H1 (cell line): ENCODE data around the gene SPTBN1. TPM values are rescaled to one million over a fixed set of nuclear protein-coding genes. Genes with fewer than 3 reads are reported as not detected.

Experiments
- CTCF ChIA-PET: fragments of 300-600 bp; sonication (Branson Sonifier 250); formaldehyde crosslinking; loops from one replicate; lab custom pipeline; 2021; ENCODE audit not compliant: partially characterized antibody; lab: Charles Lee
- POLR2A ChIA-PET: fragments of 300-600 bp; sonication (Branson Sonifier 250); formaldehyde crosslinking; loops from one replicate; lab custom pipeline; 2021; ENCODE audit warnings: inconsistent platforms; ENCODE audit not compliant: partially characterized antibody; lab: Charles Lee
- DNase-seq, 2 experiments: peaks; one replicate each; pipeline versions ENCODE4 v3.0.0 to v3.0.0-alpha.2; 2010 to 2022; ENCODE audit warnings: low spot score in 2 of 2, low read depth in 1 of 2, mixed read lengths in 1 of 2
- FAIRE-seq: peaks from 2 replicates; lab custom pipeline; 2011; peaks lifted over from hg19 to GRCh38; lab: Jason Lieb, UNC
- H2AFZ ChIP-seq: 2 replicates; pipeline ENCODE4 v1.8.1; 2012; ENCODE audit warnings: low read length, inconsistent platforms
- H2AK5ac ChIP-seq: 2 replicates; pipeline ENCODE4 v1.6.1; 2013; ENCODE audit warnings: low read depth, low read length
- H2BK120ac ChIP-seq: replicated peaks from 2 replicates; pipeline ENCODE3; 2013; ENCODE audit warnings: low read depth, low read length, inconsistent platforms
- H2BK12ac ChIP-seq: 2 replicates; pipeline ENCODE4 v1.6.1; 2013; ENCODE audit warnings: low read depth, low read length
- H2BK15ac ChIP-seq: 2 replicates; pipeline ENCODE4 v1.6.1; 2013; ENCODE audit warnings: low read length
- H2BK20ac ChIP-seq: 2 replicates; pipeline ENCODE4 v1.6.1; 2013; ENCODE audit warnings: low read length
- H2BK5ac ChIP-seq: 2 replicates; pipeline ENCODE4 v1.6.1; 2013; ENCODE audit warnings: low read depth, low read length
- H3K14ac ChIP-seq: 2 replicates; pipeline ENCODE4 v1.6.1; 2013; ENCODE audit warnings: inconsistent platforms; ENCODE audit not compliant: insufficient read length
- H3K18ac ChIP-seq: 2 replicates; pipeline ENCODE4 v1.6.1; 2013; ENCODE audit warnings: low read length; ENCODE audit errors: extremely low read depth
- H3K23ac ChIP-seq: 2 replicates; pipeline ENCODE4 v1.6.1; 2013; ENCODE audit warnings: inconsistent platforms; ENCODE audit not compliant: insufficient read length
- H3K23me2 ChIP-seq: 2 replicates; pipeline ENCODE4 v1.6.1; 2013; ENCODE audit warnings: low read depth, low read length
- H3K27ac ChIP-seq: 2 replicates; pipeline ENCODE4 v1.6.1; 2011; ENCODE audit warnings: low read depth, low read length, inconsistent platforms
- H3K27me3 ChIP-seq, 4 experiments: replicated peaks in 1 of 4; 1 replicate in 1 of 4; 2 replicates in 3 of 4; pipeline versions ENCODE4 v1.6.1 to v1.8.1; 2011 to 2013; ENCODE audit warnings: low read length in 3 of 4, mild to moderate bottlenecking in 3 of 4, inconsistent platforms in 2 of 4, mixed read lengths in 2 of 4, moderate library complexity in 1 of 4; ENCODE audit not compliant: control insufficient read depth in 3 of 4, insufficient read depth in 3 of 4; ENCODE audit errors: extremely low read depth in 1 of 4
- H3K36me3 ChIP-seq, 4 experiments: 2 replicates each; pipeline versions ENCODE4 v1.6.1 to v1.8.1; 2011 to 2013; ENCODE audit warnings: mild to moderate bottlenecking in 4 of 4, low read length in 3 of 4, moderate library complexity in 2 of 4, control low read depth in 1 of 4, inconsistent platforms in 1 of 4; ENCODE audit not compliant: insufficient read depth in 4 of 4, control insufficient read depth in 2 of 4
- H3K4ac ChIP-seq: replicated peaks from 2 replicates; pipeline ENCODE3; 2013; ENCODE audit warnings: low read length, low read depth, mixed read lengths, inconsistent platforms; ENCODE audit not compliant: insufficient read length
- H3K4me1 ChIP-seq, 4 experiments: replicated peaks in 1 of 4; 1 replicate in 1 of 4; 2 replicates in 3 of 4; pipeline versions ENCODE4 v1.6.1 to v1.8.1; 2011 to 2013; ENCODE audit warnings: low read length in 3 of 4, inconsistent platforms in 2 of 4, mixed read lengths in 1 of 4; ENCODE audit not compliant: insufficient read depth in 4 of 4, control insufficient read depth in 3 of 4
- H3K4me2 ChIP-seq, 2 experiments: 2 replicates each; pipeline versions ENCODE4 v1.6.1 to v1.8.1; 2011 to 2013; ENCODE audit warnings: low read depth in 2 of 2, low read length in 2 of 2, control low read depth in 1 of 2, inconsistent platforms in 1 of 2, mild to moderate bottlenecking in 1 of 2; ENCODE audit not compliant: insufficient read depth in 1 of 2
- H3K4me3 ChIP-seq, 4 experiments: fragments of 200-600, 300-600 bp in 1 of 4; sonication (generic), shearing (Covaris generic), sonication (Bioruptor Twin) in 1 of 4; 2 replicates each; pipeline versions ENCODE4 v1.5.1 to v1.8.1; 2011 to 2016; ENCODE audit warnings: low read length in 4 of 4, low read depth in 3 of 4, control low read depth in 2 of 4, inconsistent platforms in 2 of 4, mild to moderate bottlenecking in 2 of 4, mixed read lengths in 1 of 4, moderate library complexity in 1 of 4; ENCODE audit not compliant: insufficient read depth in 2 of 4; ENCODE audit errors: extremely low read depth in 1 of 4
- H3K56ac ChIP-seq: replicated peaks from 2 replicates; pipeline ENCODE3; 2013; ENCODE audit warnings: low read depth, mild to moderate bottlenecking, mixed read lengths, low read length, inconsistent platforms; ENCODE audit not compliant: insufficient read length
- H3K79me1 ChIP-seq: 2 replicates; pipeline ENCODE4 v1.6.1; 2013; ENCODE audit warnings: low read depth, low read length, control low read depth
- H3K79me2 ChIP-seq, 2 experiments: 2 replicates each; pipeline versions ENCODE4 v1.6.1 to v1.8.1; 2012 to 2013; ENCODE audit warnings: low read length in 2 of 2, mild to moderate bottlenecking in 2 of 2, inconsistent platforms in 1 of 2; ENCODE audit not compliant: insufficient read depth in 2 of 2, control insufficient read depth in 1 of 2
- H3K9ac ChIP-seq, 4 experiments: replicated peaks in 1 of 4; 1 replicate in 1 of 4; 2 replicates in 3 of 4; pipeline versions ENCODE4 v1.6.1 to v1.8.1; 2011 to 2013; ENCODE audit warnings: low read depth in 3 of 4, low read length in 3 of 4, control low read depth in 2 of 4, mild to moderate bottlenecking in 2 of 4, moderate library complexity in 2 of 4, inconsistent platforms in 1 of 4; ENCODE audit errors: extremely low read depth in 1 of 4
- H3K9me3 ChIP-seq, 2 experiments: 2 replicates each; pipeline versions ENCODE4 v1.6.1 to v1.8.1; 2012 to 2013; ENCODE audit warnings: mild to moderate bottlenecking in 2 of 2, moderate library complexity in 2 of 2, control low read depth in 1 of 2, inconsistent platforms in 1 of 2, low read depth in 1 of 2, low read length in 1 of 2, mixed read lengths in 1 of 2; ENCODE audit not compliant: insufficient read depth in 2 of 2
- H4K20me1 ChIP-seq, 2 experiments: replicated peaks in 1 of 2; 2 replicates each; pipeline versions ENCODE3 to v1.8.1; 2011 to 2013; ENCODE audit warnings: inconsistent platforms in 2 of 2, low read length in 2 of 2, mild to moderate bottlenecking in 1 of 2; ENCODE audit not compliant: insufficient read depth in 2 of 2, control insufficient read depth in 1 of 2
- H4K5ac ChIP-seq: 2 replicates; pipeline ENCODE4 v1.6.1; 2013; ENCODE audit warnings: low read length, low read depth, mixed read lengths, inconsistent platforms; ENCODE audit not compliant: insufficient read length
- H4K8ac ChIP-seq: 2 replicates; pipeline ENCODE4 v1.8.0; 2013; ENCODE audit warnings: mild to moderate bottlenecking, moderate library complexity, low read length, inconsistent platforms; ENCODE audit not compliant: insufficient read depth; ENCODE audit errors: extremely low read depth
- H4K91ac ChIP-seq: replicated peaks from 2 replicates; pipeline ENCODE3; 2013; ENCODE audit warnings: low read length, mixed read lengths, inconsistent platforms; ENCODE audit not compliant: insufficient read length
- CREB1 ChIP-seq: IDR thresholded peaks from 2 replicates; pipeline ENCODE4 v1.6.1; 2012; ENCODE audit warnings: inconsistent platforms
- GABPA ChIP-seq: IDR thresholded peaks from 2 replicates; pipeline ENCODE4 v1.6.1; 2011; ENCODE audit warnings: mild to moderate bottlenecking, low read length, moderate library complexity, borderline replicate concordance; ENCODE audit not compliant: insufficient read depth
- KDM4A ChIP-seq: IDR thresholded peaks from one replicate; pipeline ENCODE4 v1.7.1; 2012; ENCODE audit warnings: low read depth, mild to moderate bottlenecking, moderate library complexity, low read length, inconsistent platforms; ENCODE audit not compliant: severe bottlenecking
- NRF1 ChIP-seq: IDR thresholded peaks from 2 replicates; pipeline ENCODE4 v1.6.1; 2011; ENCODE audit warnings: mild to moderate bottlenecking, low read depth, low read length, improper control_type of control experiment
- POU5F1 ChIP-seq: IDR thresholded peaks from 2 replicates; pipeline ENCODE4 v1.6.1; 2011; ENCODE audit warnings: low read depth, mild to moderate bottlenecking, low read length, moderate library complexity
- RBBP5 ChIP-seq: IDR thresholded peaks from 2 replicates; pipeline ENCODE4 v1.7.1; 2012; ENCODE audit warnings: low read depth, mild to moderate bottlenecking, inconsistent platforms, low read length, moderate library complexity, borderline replicate concordance
- SIRT6 ChIP-seq: IDR thresholded peaks from one replicate; pipeline ENCODE4 v1.7.1; 2012; ENCODE audit warnings: low read length, inconsistent platforms
- SUZ12 ChIP-seq: fragments of 200-600 bp; sonication (generic); IDR thresholded peaks from 2 replicates; pipeline ENCODE4 v1.6.1; 2012; ENCODE audit warnings: mild to moderate bottlenecking, inconsistent platforms, low read length, moderate library complexity, mixed read lengths
- TCF12 ChIP-seq: IDR thresholded peaks from 2 replicates; pipeline ENCODE4 v1.6.1; 2011; ENCODE audit warnings: low read depth, mild to moderate bottlenecking, low read length
- WGBS, 2 experiments: shearing (Covaris generic) in 1 of 2; methylation state at CpG; one replicate each; pipeline versions ENCODE4 v1.1.6 to v1.1.7; 2013 to 2015; ENCODE audit warnings: low lambda C conversion rate in 2 of 2, mixed read lengths in 2 of 2, inconsistent platforms in 1 of 2, low coverage in 1 of 2, missing lambda C conversion rate in 1 of 2; ENCODE audit not compliant: insufficient replicate concordance in 2 of 2, insufficient coverage in 1 of 2, insufficient read length in 1 of 2; ENCODE audit errors: extremely low coverage in 1 of 2, missing lambda C conversion rate in 1 of 2; 5-methylcytosine and 5-hydroxymethylcytosine counted together
- polyA plus RNA-seq, 7 experiments: library from polyadenylated mRNA; depleted of rRNA in 3 of 7; stranded (reverse) in 5 of 7; unstranded in 2 of 7; fragments of >200 nt in 5 of 7; fragments of 200-250 nt in 2 of 7; gene quantifications; 1 replicate in 5 of 7; 2 replicates in 1 of 7; 4 replicates in 1 of 7; pipeline versions ENCODE4 v1.2.1 to v1.2.3, GENCODE V29; 2011 to 2013; ENCODE audit warnings: missing spikeins in 2 of 7, mixed read lengths in 2 of 7
- total RNA-seq: library from RNA; stranded (reverse); fragmentation: NEBNext Ultra II Directional; extraction: Animal tissue kit (Norgen Biotek cat#: 25700); gene quantifications from 2 replicates; pipeline ENCODE4 v1.2.1, GENCODE V29; 2021
- TF ChIP-seq, protein P1 (sequence below): IDR thresholded peaks from 2 replicates; pipeline ENCODE4 v1.6.1; 2011; ENCODE audit warnings: low read depth, mild to moderate bottlenecking, low read length; ENCODE audit not compliant: insufficient read depth
- TF ChIP-seq, protein P2 (sequence below): IDR thresholded peaks from 2 replicates; pipeline ENCODE4 v1.6.1; 2012; ENCODE audit warnings: inconsistent platforms

Gene SPTBN1
- total and polyA plus RNA-seq, 2 of the 8 experiments (the other 6 are each of a cell fraction or from before 2014, with no cell fraction given) = 31.8 to 180 TPM

DNA sequence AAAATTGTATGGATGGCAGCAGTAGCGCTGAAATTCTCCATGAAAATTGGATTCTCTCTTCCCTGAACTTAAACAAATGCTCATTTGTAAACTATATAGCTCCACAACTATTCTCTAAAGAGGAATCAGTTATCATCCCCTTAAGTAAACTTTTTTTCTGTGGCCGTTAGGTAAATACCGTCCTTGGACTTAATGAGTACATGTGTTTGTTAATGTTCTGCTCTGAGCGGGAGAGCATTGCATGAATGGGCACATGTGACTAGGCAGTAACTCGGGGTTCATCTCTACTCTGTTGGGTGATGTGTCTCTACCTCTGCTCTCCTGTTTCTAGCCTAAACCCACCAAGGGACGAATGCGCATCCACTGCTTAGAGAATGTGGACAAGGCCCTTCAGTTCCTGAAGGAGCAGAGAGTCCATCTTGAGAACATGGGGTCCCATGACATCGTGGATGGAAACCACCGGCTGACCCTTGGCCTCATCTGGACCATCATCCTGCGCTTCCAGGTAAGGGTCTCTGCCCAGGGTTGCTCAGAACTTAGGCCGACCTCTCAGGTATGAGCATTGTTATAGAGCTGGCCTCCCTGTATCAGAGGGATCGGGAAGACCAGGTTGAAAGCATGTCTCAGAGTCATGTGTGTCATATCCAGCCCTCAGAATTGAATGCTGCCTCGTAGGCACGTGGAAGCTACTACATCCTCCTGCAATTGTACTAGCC, 155.9 kb downstream of the SPTBN1 start:
- peaks cover 4 to 10% of the 10 kb centered on the region in 2 experiments for H4K20me1 ChIP-seq
- no peak overlapping the region for H3K4ac ChIP-seq
- H3K4me3 ChIP-seq = no peak overlapping the region
- FAIRE-seq (no peak), DNase-seq (no peak)
- TF ChIP-seq, protein P1, sequence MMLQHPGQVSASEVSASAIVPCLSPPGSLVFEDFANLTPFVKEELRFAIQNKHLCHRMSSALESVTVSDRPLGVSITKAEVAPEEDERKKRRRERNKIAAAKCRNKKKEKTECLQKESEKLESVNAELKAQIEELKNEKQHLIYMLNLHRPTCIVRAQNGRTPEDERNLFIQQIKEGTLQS = no peak
- TF ChIP-seq, protein P2, sequence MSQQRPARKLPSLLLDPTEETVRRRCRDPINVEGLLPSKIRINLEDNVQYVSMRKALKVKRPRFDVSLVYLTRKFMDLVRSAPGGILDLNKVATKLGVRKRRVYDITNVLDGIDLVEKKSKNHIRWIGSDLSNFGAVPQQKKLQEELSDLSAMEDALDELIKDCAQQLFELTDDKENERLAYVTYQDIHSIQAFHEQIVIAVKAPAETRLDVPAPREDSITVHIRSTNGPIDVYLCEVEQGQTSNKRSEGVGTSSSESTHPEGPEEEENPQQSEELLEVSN = no peak
- TF ChIP-seq SUZ12 = no peak
- TF ChIP-seq GABPA = no peak
- no peak for TF ChIP-seq SIRT6
- TF ChIP-seq NRF1 = no peak
- TF ChIP-seq KDM4A = no peak
- no peak for TF ChIP-seq CREB1
- no peak for TF ChIP-seq RBBP5
- TF ChIP-seq POU5F1 = no peak
- no peak for TF ChIP-seq TCF12
- no peak overlapping the region for H2BK12ac ChIP-seq
- no peak overlapping the region for H2AFZ ChIP-seq
- H2BK5ac ChIP-seq = no peak overlapping the region
- no peaks in the 10 kb centered on the region for H3K27me3 ChIP-seq
- peaks cover 0 to 34% (median 10%) of the 10 kb centered on the region in 4 experiments; a peak in 7 of 8 replicates for H3K36me3 ChIP-seq
- H2AK5ac ChIP-seq = no peak overlapping the region
- no peak overlapping the region for H3K56ac ChIP-seq
- no peak overlapping the region for H2BK20ac ChIP-seq
- no peak overlapping the region for H3K9ac ChIP-seq
- H3K23me2 ChIP-seq = no peaks in the 10 kb centered on the region
- H2BK120ac ChIP-seq = no peak overlapping the region
- no peak overlapping the region for H4K8ac ChIP-seq
- H3K18ac ChIP-seq = no peak overlapping the region
- H3K4me1 ChIP-seq = peaks cover 0 to 6% (median 1%) of the 10 kb centered on the region in 4 experiments; a peak in 3 of 7 replicates
- H3K79me2 ChIP-seq = peaks cover 12 to 68% of the 10 kb centered on the region in 2 experiments
- H3K79me1 ChIP-seq = peaks cover 12% of the 10 kb centered on the region; the same call in 1 of the 2 replicates
- H3K14ac ChIP-seq = no peak overlapping the region
- no peak overlapping the region for H3K4me2 ChIP-seq
- H3K9me3 ChIP-seq = no peaks in the 10 kb centered on the region
- H4K5ac ChIP-seq = no peak overlapping the region
- no peak overlapping the region for H4K91ac ChIP-seq
- H3K27ac ChIP-seq = no peak overlapping the region
- 93% methylated on average over 14 of the region's 14 CpGs; no CpG with 5 or more reads in 1 of the 2 experiments for WGBS, 2 experiments
- CTCF ChIA-PET = interaction anchor here (0.6 to 2.0 kb wide), 8 partner anchors 12 to 505 kb away, joined by 3 to 6 read pairs (median 3); no protein-coding TSS in a partner anchor
- no peak overlapping the region for H2BK15ac ChIP-seq
- no peak overlapping the region for H3K23ac ChIP-seq
- POLR2A ChIA-PET = interaction anchor here (0.6 kb wide), 1 partner anchor 45 kb away, joined by 3 read pairs; no protein-coding TSS in a partner anchor
